ENCODE measurements around the gene IPO5. TPM values are rescaled to one million over a fixed set of nuclear protein-coding genes. Genes with fewer than 3 reads are reported as not detected.

Gene IPO5
- total and polyA plus RNA-seq, 2 of the 8 experiments (the other 6 are each of a cell fraction or from before 2014, with no cell fraction given): 143 to 410 TPM

DNA sequence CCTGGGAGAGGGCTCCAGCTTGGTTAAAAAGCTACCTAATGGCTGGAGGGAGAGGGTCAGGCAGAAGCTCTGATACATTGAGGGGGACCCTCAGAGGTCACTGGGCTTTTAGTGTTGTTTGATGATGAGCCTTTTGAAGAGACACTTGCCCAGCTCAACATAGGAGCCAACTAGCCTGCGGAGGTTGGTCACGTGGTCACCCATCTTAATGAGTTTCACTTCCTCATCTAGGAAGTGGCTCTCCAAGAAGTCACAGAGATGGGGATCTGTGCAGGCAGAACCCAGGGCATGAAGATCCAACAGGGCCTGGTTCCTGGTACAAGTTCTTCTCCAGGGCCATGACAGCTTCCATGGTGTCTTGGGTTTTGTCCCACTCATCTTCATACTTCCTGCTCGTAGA, 33.4 kb downstream of the IPO5 start:
- Histone ChIP-seq H2BK20ac (ENCODE audit: low read length) (no peak overlapping the region), H3K79me2 (ENCODE audit: control insufficient read depth in 1 of 2, insufficient read depth in 2 of 2, low read length in 2 of 2) (peaks cover 3 to 43% of the 10 kb centered on the region in 2 experiments), H4K91ac (replicated peaks; ENCODE audit: insufficient read length, low read length) (no peak overlapping the region), H3K36me3 (ENCODE audit: control insufficient read depth in 2 of 4, insufficient read depth in 4 of 4, low read length in 3 of 4) (peaks cover 37 to 98% (median 73%) of the 10 kb centered on the region in 4 experiments), H3K18ac (ENCODE audit: extremely low read depth, low read length) (no peak overlapping the region), H3K4ac (replicated peaks; ENCODE audit: insufficient read length, low read depth, low read length) (no peak overlapping the region), H4K5ac (ENCODE audit: insufficient read length, low read depth, low read length) (no peak overlapping the region), H3K79me1 (ENCODE audit: low read depth, low read length) (no peaks in the 10 kb centered on the region), H3K23me2 (ENCODE audit: low read depth, low read length) (no peaks in the 10 kb centered on the region), H2AFZ (ENCODE audit: low read length) (no peak overlapping the region), H3K4me2 (ENCODE audit: insufficient read depth in 1 of 2, low read depth in 2 of 2, low read length in 2 of 2) (no peak overlapping the region), H2AK5ac (ENCODE audit: low read depth, low read length) (no peak overlapping the region), H3K23ac (ENCODE audit: insufficient read length) (no peak overlapping the region), H3K9me3 (ENCODE audit: insufficient read depth in 2 of 2, low read depth in 1 of 2, low read length in 1 of 2) (no peaks in the 10 kb centered on the region), H3K56ac (replicated peaks; ENCODE audit: insufficient read length, low read depth, low read length) (no peak overlapping the region), H4K20me1 (replicated peaks in 1 of 2; ENCODE audit: control insufficient read depth in 1 of 2, insufficient read depth in 2 of 2, low read length in 2 of 2) (peaks cover 0 to 7% of the 10 kb centered on the region in 2 experiments), H2BK12ac (ENCODE audit: low read depth, low read length) (no peak overlapping the region), H3K4me3 (ENCODE audit: extremely low read depth in 1 of 4, insufficient read depth in 2 of 4, low read depth in 3 of 4, low read length in 4 of 4) (no peak overlapping the region), H3K14ac (ENCODE audit: insufficient read length) (no peak overlapping the region), H2BK120ac (replicated peaks; ENCODE audit: low read depth, low read length) (no peak overlapping the region), H2BK5ac (ENCODE audit: low read depth, low read length) (no peak overlapping the region), H3K4me1 (replicated peaks in 1 of 4; ENCODE audit: control insufficient read depth in 3 of 4, insufficient read depth in 4 of 4, low read length in 3 of 4) (no peaks in the 10 kb centered on the region), H4K8ac (ENCODE audit: extremely low read depth, insufficient read depth, low read length) (0 out of 2 replicates have a peak overlapping the region, but pooled peaks have one; percentile 19), H3K9ac (replicated peaks in 1 of 4; ENCODE audit: extremely low read depth in 1 of 4, low read depth in 3 of 4, low read length in 3 of 4) (no peak overlapping the region), H3K27me3 (replicated peaks in 1 of 4; ENCODE audit: control insufficient read depth in 3 of 4, extremely low read depth in 1 of 4, insufficient read depth in 3 of 4, low read length in 3 of 4) (no peaks in the 10 kb centered on the region), H2BK15ac (ENCODE audit: low read length) (no peak overlapping the region), H3K27ac (ENCODE audit: low read depth, low read length) (no peak overlapping the region)
- ChIA-PET CTCF (ENCODE audit: partially characterized antibody) (interaction anchor here (0.5 to 2.0 kb wide), 3 partner anchors 10 to 131 kb away, joined by 3 to 4 read pairs (median 4); no protein-coding TSS in a partner anchor), POLR2A (ENCODE audit: partially characterized antibody) (interaction anchor here (1.0 to 2.5 kb wide), 8 partner anchors 8 to 39 kb away, joined by 3 to 12 read pairs (median 6); no protein-coding TSS in a partner anchor)
- no peak for FAIRE-seq
- TF ChIP-seq KDM5A (IDR thresholded peaks at IDR 0.05; ENCODE audit: low read length) (no peak), RFX5 (IDR thresholded peaks at IDR 0.05; ENCODE audit: borderline replicate concordance, low read depth, low read length) (no peak), SP4 (IDR thresholded peaks at IDR 0.05; ENCODE audit: low read length) (no peak), SP2 (IDR thresholded peaks at IDR 0.05; ENCODE audit: low read length) (no peak), BCL11A (IDR thresholded peaks at IDR 0.05; ENCODE audit: low read depth in 2 of 2, low read length in 2 of 2) (no peak), TCF12 (IDR thresholded peaks at IDR 0.05; ENCODE audit: low read depth, low read length) (no peak), TAF7 (optimal IDR thresholded peaks at IDR 0.05; ENCODE audit: borderline replicate concordance, low read depth, low read length) (no peak), POLR2A (IDR thresholded peaks at IDR 0.05; ENCODE audit: control extremely low read depth in 1 of 2, low read depth in 2 of 2, low read length in 2 of 2) (no peak), ASH2L (IDR thresholded peaks at IDR 0.05; ENCODE audit: low read length) (no peak), GTF2F1 (IDR thresholded peaks at IDR 0.05; ENCODE audit: borderline replicate concordance, low read depth, low read length) (no peak), YY1 (IDR thresholded peaks at IDR 0.05; ENCODE audit: low read depth, low read length) (no peak), NRF1 (IDR thresholded peaks at IDR 0.05; ENCODE audit: low read depth, low read length) (no peak), ATF3 (IDR thresholded peaks at IDR 0.05; ENCODE audit: insufficient read depth, low read depth, low read length) (no peak), TAF1 (IDR thresholded peaks at IDR 0.05; ENCODE audit: low read depth, low read length) (no peak), EGR1 (IDR thresholded peaks at IDR 0.05; ENCODE audit: borderline replicate concordance, low read depth, low read length) (no peak), GABPA (IDR thresholded peaks at IDR 0.05; ENCODE audit: borderline replicate concordance, insufficient read depth, low read length) (no peak)
- no peak for DNase-seq (ENCODE audit: low read depth in 1 of 2, low spot score in 2 of 2)
- WGBS, 2 experiments (ENCODE audit: extremely low coverage in 1 of 2, insufficient coverage in 1 of 2, insufficient read length in 1 of 2, insufficient replicate concordance in 2 of 2, low coverage in 1 of 2, low lambda C conversion rate in 2 of 2, missing lambda C conversion rate in 1 of 2): 92% methylated on average over 3 of the region's 3 CpGs; no CpG with 5 or more reads in 1 of the 2 experiments
